Fibroblast of skin of scalp (primary cell): ENCODE data around the gene CERS6.
"Not testable (repeated sequence)": the region's sequence is repeated elsewhere in the genome, so short reads cannot be mapped to it uniquely, and the experiment has no call there.

Experiments used
- DNase-seq: peaks from one replicate; pipeline ENCODE4 v3.0.0-alpha.2; 2013

Gene CERS6

GRCh38 chr2:168645696-168646338, 189.7 kb downstream of the CERS6 start:
- no peak for DNase-seq

DNA sequence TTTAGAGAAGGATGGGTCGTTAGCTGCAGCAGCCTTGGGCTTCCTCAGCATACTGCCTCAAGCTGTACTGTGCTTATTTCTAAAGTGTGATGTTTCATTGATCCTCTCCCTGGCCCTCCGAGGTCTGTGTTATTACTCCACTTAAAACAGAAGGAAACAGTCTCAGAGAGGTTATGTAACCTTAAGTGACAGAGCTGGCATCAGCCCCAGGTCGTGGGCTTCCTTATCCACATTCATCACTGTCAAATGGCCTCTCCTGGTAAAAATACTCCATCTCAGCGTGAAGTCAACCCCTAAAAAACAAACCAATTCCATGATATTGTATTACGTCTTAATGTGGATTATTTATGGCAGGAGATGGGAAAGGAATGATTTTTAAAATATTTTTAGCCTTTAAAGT, 193.0 kb downstream of the CERS6 start:
- no peak for DNase-seq

DNA sequence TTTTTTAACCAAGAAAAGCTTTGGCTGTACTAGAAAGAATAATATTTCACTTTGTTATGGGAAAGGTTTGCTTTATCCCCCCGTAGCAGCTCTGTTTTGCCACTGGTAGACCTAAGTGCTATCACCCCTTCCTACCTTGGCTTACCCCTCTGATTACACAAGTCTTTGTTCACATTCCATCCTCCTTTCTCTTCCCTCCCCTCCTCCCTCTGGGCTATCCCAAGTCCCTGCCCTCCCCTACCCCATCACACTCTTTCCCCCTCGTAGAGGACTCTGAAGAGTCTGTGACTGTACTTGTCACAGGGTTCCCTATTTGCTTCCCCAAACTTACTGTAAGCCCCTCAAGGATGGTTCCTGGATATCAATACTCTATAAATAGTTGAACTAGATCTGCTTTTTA, 193.5 kb downstream of the CERS6 start:
- no peak for DNase-seq

GRCh38 chr2:168650139-168650538, 194.1 kb downstream of the CERS6 start:
- DNase-seq: no peak

DNA sequence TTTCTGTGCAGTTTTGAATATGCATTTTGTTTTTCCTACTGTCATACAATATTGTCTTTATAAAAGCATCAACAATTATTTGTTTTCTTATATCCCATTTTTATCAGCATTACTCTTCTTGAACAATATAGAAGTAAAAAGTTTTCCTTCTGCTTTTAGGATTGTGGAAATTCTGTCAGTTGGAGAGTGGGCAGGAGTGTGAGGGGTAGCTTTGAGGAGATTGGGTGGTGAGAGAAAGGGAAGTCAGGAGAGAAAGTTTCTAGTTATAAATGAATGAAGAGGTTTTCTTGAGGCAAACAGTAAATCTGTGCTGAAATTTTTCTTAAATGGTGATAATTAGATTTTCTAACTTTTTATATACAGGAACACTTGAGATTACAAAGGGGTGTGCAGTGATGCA, 194.7 kb downstream of the CERS6 start:
- no peak for DNase-seq

DNA sequence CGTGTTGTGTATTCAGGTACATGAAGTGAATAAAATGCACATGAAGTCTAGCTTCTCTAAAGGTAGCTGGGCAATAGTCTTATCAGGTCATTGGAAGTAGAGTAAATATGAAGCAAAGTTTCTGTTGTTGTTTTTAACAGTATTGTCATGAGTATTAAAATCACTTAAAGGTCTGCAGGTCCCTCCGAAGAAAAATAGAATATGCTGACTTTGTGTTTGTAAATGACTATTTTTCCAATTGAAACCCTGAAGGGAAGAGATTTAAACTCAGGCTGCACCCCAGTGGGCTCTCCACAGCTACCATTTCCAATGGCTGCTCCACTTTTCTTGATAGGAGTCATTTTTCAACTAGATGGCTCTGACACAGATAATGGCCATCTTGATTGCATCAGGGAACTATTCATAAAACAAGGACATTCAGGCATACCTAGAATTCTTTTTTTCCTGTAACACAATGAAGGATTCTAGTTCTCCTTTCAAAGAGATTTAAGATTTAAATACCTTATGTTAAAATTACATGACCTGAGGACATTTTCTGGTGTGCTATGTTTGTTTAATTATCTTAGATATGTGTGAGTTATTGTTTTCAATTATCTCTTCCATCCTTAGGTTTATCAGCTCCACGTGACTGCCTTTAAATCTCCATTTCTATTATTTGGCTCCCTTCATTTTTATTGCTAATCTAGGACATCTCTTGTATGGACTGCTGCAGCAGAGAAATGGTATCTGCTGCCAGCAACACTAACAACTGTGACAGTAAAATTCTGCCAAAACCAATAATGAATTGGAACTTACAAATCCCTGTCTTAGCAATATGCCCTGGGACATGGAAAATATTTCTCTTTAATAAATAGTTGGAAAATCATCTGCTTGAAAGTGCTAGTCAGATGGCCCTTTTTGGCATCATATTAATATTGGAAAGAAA, 197.2 kb downstream of the CERS6 start:
- no peak for DNase-seq

DNA sequence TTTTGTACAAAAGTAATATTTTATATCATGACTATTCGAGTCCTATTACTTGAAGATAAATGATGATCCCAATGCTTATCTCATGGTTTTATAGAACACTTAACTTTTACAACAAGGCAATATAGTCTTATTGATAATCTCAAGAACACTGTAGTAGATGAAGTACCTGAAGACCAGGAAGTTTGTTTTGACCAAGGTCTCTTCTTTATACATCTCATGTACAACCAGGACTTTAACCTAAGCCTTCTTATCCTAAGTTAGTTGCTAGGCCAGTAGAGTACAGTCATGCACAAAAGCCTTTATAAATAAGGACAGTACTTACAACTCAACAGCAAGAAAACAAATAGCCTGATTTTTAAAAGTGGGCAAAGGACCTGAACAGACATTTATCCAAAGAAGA, 198.6 kb downstream of the CERS6 start:
- DNase-seq: no peak

DNA sequence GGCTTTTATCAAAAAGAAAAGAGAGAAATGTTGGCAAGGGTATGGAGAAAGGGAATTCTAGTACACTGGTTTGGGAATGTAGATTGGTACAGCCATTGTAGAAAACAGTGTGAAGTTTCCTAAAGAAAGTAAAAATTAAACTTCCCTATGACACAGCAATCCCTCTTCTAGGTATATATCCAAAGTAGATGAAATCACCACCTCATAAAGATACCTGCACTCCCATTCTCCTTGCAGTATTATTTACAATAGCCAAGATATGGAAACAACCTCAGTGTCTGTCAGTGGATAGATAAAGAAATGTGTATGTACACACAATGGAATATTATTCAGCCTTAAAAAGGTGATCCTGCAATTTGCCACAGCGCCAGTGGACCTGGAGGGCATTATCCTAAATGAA, 199.1 kb downstream of the CERS6 start:
- no peak for DNase-seq

GRCh38 chr2:168657378-168657777, 201.3 kb downstream of the CERS6 start:
- not testable (repeated sequence) for DNase-seq

- DNase-seq: no peak
Measured at GRCh38 chr2:168658706-168659105, 202.6 kb downstream of the CERS6 start.

DNA sequence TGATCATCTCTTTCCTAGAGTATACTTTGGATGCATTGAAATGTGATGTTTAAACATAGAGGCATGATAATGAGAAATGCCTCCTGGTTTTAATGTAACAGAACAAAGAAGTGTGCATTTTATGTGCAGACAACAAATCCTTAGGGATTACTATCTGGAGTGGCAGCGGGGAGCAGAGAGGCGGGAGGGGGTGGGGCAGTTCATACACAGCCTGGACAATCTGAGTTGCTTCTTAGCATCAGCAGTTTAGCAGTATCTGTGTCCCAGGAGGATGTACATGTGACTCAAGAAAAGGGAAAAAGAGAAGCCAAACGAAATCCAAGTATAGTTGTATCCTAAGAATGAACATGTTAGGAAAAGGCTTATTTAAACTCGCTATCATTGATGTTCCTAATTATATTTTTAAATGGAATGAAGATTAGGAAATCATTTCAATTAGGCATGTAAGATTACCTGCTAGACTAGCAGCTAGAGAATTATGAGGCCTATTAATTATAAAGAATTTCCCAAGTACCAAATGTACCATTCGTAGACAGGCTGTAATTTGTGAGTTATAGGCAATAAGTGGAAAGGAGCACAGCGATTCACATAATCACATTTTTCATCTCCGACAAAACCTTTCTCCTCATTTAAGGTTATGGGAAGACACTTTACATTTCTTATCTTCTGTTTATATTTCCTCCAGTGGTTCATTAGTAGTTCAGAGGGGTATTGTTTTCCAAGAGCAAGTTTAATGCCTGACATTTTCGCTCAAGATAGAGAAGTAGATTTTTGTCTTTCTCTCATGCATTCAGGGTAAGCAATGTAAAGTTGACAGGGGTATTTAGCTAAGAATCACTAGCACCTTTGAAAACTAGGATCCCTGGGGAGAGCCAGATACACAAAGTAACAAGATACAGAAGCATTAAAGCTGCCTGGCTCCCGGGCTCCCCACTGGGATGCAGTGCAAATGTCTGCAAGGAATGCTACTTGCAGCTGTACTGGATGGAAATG, 205.1 kb downstream of the CERS6 start:
- DNase-seq: no peak

DNA sequence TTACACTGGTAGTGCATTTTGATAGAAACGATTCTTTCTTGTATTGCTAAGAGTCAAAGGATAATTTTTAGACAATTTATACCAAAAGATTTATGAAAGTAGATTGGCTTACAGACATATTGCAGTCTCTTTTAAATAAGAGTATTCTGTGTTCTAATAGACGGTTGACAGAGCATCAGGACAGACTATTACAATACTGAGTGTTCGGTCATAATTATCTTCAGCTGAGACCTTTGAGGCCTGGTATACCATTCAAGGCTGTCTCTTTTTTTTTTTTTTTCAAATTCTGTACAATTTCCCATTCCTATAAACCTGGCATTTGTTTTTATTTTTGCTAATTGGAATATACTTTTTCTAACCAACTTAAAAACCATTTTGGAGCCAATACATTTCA, 205.8 kb downstream of the CERS6 start:
- no peak for DNase-seq

DNA sequence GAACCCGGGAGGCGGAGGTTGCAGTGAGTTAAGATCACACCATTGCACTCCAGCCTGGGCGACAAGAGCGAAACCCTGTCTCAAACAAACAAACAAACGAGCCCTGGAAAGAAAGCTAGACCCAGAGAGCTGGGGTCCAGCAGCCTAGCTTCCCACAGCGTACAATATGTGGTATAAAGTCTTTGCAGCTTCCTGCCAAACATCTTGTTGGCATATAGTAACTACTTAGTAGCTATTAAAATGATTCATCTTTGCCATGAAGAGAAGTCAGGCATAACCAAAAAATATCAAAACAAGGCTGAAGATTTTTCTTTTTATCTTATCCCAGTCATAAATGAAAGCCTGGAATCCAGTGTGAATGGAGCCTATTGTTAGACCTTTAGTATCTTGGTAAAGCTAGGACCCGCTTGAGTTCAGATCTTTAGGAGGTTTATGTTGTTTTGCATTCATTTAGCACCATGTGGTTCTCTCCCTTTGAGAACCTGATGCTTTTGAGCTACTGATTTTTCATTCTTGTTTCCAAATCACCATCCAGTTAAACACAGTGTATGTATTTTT, 206.7 kb downstream of the CERS6 start:
- DNase-seq: no peak

DNA sequence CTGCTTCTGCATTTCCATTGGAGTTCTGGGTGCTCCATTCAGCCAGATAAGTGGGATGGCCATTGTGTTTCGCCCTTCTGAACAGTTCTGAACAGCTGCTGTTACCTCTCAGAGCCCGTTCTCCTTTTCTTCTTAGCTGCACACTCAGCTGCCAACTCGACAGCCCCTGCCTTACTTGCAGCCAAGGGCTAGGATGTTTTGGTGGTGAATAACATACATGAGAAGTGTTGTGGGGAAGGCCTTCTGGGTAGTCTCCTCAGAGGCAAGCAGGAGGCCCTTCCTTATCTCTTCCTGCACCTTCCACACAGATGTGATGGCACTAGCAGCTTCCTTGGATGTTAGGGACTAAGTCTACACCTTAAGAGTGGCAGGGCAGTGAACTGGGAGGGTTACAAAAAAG, 207.9 kb downstream of the CERS6 start:
- DNase-seq: no peak

DNA sequence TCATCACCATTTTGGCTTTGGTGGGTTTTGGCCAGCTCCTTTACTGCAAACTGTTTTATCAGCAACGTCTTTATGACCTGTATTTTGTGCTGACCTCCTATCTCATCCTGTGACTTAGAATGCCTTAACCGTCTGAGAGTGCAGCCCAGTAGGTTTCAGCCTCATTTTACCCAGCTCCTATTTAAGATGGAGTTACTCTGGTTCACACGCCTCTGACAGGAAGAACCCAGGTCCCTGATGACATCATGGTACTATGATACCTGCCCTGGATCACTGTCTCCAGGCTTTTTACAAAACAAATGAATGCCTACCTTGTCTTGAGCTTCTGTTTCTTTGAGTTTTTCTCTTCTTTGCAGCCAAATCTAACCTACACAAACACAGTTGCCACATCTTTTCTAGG, 208.6 kb downstream of the CERS6 start:
- DNase-seq: not testable (repeated sequence)

DNA sequence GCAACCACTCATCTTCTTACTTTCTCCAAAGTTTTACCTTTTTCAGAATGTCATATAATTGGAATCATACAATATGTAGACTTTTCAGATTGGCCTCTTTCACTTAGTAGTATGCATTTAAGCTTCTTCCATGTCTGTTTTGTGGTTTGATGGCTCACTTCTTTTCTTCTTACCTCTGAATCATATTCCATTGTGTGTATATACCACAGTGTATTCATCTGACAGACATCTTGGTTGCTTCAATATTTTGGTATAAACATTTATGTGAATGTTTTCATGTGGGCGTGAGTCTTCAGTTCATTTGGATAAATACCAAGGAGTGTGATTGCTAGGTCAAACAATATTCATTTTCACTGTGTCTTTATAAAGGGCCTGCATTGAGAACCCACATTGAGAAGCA, 210.3 kb downstream of the CERS6 start:
- DNase-seq: no peak

GRCh38 chr2:168667156-168667555, 211.1 kb downstream of the CERS6 start:
- no peak for DNase-seq

- DNase-seq: no peak
Measured at GRCh38 chr2:168669151-168669550, 213.1 kb downstream of the CERS6 start.

- DNase-seq: no peak
Measured at GRCh38 chr2:168670478-168670877, 214.4 kb downstream of the CERS6 start.

- no peak for DNase-seq
Measured at GRCh38 chr2:168671932-168672331, 215.9 kb downstream of the CERS6 start.

DNA sequence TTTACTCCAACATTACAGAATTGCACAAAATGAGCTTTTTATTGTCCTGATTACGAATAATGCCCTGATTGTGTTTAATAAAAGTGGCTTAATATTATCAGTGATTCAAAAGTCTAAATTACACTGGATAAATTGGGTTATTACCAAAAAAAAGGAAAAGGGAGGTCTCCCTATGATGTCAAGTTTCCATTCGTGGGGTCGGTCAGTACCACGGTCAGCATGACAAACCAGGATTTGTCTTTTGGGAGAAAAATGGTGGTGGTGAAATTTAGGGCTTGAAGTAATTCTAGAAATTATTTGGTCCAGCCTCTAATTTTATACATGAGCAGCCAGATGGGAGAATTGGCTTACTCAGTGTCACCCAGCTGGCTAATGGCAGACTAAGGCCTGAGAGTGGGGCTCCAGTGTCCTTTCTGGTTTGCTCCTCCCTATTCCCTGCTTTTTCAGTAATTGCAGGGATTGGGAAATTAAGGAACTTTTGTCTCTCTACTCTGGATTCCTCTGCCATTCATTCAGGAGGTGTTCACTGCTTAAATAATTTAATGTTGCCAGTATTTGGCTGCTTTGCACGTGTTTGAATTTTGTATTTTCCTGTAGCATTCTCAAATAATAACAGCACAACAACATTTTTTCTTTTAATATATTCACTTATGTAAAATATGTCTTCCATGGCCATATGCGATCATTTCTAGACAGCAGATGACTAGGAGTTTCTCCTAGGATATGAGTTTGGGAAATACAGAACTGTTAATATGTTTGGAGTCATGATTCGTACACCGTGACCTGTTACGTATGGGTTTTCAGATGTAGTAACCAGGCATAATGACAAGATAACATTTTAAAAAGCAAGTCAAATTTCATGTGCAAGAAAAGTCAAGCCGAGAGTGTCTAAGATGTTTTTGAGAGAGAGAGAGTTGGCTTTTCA, 217.5 kb downstream of the CERS6 start:
- no peak for DNase-seq
